Endothelial cell (in vitro differentiated cells): ENCODE results near the gene NUP160. TPM values are rescaled to one million over a fixed set of nuclear protein-coding genes. Genes with fewer than 3 reads are reported as not detected.
A peak's percentile ranks its signal among the peaks of the same experiment; 100 is the strongest.

Experiments used
- DNase-seq: peaks from one replicate; pipeline ENCODE4 v3.0.0; 2021; ENCODE audit warnings: low spot score
- H3K27ac Mint-ChIP-seq: one replicate; pipeline ENCODE4 v1.8.0; 2021; ENCODE audit warnings: mixed read lengths, inconsistent platforms; ENCODE audit not compliant: unreplicated experiment
- H3K27me3 Mint-ChIP-seq: one replicate; pipeline ENCODE4 v1.8.0; 2021; ENCODE audit warnings: mild to moderate bottlenecking, moderate library complexity, mixed read lengths, inconsistent platforms; ENCODE audit not compliant: unreplicated experiment
- H3K36me3 Mint-ChIP-seq: one replicate; pipeline ENCODE4 v1.8.0; 2021; ENCODE audit warnings: mild to moderate bottlenecking, low read depth, mixed read lengths, inconsistent platforms; ENCODE audit not compliant: unreplicated experiment
- H3K4me1 Mint-ChIP-seq: one replicate; pipeline ENCODE4 v1.8.0; 2021; ENCODE audit warnings: mild to moderate bottlenecking, mixed read lengths, inconsistent platforms; ENCODE audit not compliant: unreplicated experiment
- H3K4me3 Mint-ChIP-seq: one replicate; pipeline ENCODE4 v1.8.0; 2021; ENCODE audit warnings: mild to moderate bottlenecking, mixed read lengths, inconsistent platforms; ENCODE audit not compliant: unreplicated experiment
- H3K9me3 Mint-ChIP-seq: one replicate; pipeline ENCODE4 v1.8.0; 2021; ENCODE audit warnings: mixed read lengths, inconsistent platforms; ENCODE audit not compliant: unreplicated experiment
- total RNA-seq: library from RNA; stranded (reverse); fragmentation: NEBNext Ultra II Directional; extraction: Animal tissue kit (Norgen Biotek cat#: 25700); gene quantifications from one replicate; pipeline ENCODE4 v1.2.1, GENCODE V29; 2021; ENCODE audit not compliant: unreplicated experiment
- TF ChIP-seq, protein P1 (sequence below): fragments of 200-600 bp; sonication (generic); IDR thresholded peaks from one replicate; pipeline ENCODE4 v1.5.0; 2021; ENCODE audit warnings: antibody characterized with exemption; ENCODE audit not compliant: unreplicated experiment

NUP160 gene
- total RNA-seq, 1 donor from 2014 or later, result 30.2 TPM

DNA sequence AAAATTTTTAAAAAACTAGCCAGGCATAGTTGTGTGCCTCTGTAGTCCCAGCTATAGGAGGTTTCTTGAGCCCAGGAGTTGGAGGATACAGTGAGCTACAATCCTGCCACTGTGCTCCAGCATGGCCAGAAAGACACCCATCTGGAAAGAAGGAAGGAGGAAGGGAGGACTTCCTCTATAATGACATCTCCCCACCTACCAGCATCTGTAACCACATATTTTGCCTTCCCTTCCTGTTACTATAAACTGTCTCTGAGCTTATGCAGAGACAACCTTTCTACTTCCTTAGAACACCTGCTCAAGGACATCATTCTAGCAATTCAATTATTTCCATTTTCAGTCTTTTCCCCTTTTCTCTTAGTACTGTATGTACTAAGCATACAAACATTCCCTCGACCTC, 2.2 kb upstream of the NUP160 start:
- TF ChIP-seq, protein P1, sequence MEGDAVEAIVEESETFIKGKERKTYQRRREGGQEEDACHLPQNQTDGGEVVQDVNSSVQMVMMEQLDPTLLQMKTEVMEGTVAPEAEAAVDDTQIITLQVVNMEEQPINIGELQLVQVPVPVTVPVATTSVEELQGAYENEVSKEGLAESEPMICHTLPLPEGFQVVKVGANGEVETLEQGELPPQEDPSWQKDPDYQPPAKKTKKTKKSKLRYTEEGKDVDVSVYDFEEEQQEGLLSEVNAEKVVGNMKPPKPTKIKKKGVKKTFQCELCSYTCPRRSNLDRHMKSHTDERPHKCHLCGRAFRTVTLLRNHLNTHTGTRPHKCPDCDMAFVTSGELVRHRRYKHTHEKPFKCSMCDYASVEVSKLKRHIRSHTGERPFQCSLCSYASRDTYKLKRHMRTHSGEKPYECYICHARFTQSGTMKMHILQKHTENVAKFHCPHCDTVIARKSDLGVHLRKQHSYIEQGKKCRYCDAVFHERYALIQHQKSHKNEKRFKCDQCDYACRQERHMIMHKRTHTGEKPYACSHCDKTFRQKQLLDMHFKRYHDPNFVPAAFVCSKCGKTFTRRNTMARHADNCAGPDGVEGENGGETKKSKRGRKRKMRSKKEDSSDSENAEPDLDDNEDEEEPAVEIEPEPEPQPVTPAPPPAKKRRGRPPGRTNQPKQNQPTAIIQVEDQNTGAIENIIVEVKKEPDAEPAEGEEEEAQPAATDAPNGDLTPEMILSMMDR, result no peak
- H3K4me3 Mint-ChIP-seq, result peak overlapping the region; percentile 34
- peaks cover 7% of the 10 kb centered on the region for H3K36me3 Mint-ChIP-seq
- DNase-seq, result no peak
- H3K4me1 Mint-ChIP-seq, result peaks cover 21% of the 10 kb centered on the region
- H3K9me3 Mint-ChIP-seq, result no peaks in the 10 kb centered on the region
- peak overlapping the region; percentile 9 for H3K27ac Mint-ChIP-seq
- peaks cover 4% of the 10 kb centered on the region for H3K27me3 Mint-ChIP-seq

DNA sequence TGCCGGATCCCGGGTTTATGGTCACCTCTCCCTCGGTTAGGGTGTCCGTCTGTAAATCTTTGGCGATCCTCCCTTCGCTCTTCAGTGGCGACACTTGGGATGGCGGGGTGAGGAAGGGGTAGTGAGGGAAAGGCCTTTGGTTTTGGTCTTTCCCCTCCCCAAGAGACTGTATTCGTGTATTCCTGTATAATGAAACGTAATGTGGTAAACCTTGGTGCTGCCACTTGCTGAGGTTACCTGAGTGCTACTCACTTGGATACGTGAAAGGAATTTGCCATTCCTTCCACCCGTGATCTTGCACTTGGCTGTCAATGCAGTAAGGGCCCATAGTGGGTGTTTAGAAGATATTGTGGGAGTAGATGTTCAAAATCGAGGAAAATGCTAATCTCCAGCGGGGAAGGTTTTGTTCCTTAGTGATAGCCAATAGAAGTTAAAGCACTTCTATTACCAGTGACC, 578 bp upstream of the NUP160 start:
- Mint-ChIP-seq H3K4me1 (peaks cover 21% of the 10 kb centered on the region), H3K27ac (peak overlapping the region; percentile 86), H3K9me3 (no peaks in the 10 kb centered on the region), H3K4me3 (peak overlapping the region; percentile 97), H3K27me3 (peaks cover 4% of the 10 kb centered on the region), H3K36me3 (peaks cover 9% of the 10 kb centered on the region)
- DNase-seq, result no peak
- TF ChIP-seq, protein P1, result no peak

DNA sequence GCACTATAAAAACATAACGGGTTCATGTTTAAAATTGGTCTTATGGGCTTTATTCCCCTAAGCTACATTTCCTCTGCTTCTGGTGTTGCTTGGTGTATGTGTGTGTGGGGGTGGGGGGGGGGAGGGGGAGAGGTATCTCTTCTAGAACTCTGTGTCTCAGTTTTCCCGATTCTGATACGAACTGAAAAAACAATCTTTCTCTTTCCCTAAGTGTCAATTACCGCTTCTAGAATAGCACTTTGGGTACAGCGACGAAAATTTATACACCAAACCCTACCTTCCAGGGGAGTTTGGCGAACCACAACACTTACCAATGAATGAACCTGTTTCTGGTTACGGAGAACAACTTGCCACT, 636 bp downstream of the NUP160 start:
- peak overlapping the region; percentile 97 for H3K4me3 Mint-ChIP-seq
- H3K36me3 Mint-ChIP-seq, result peaks cover 9% of the 10 kb centered on the region
- no peaks in the 10 kb centered on the region for H3K9me3 Mint-ChIP-seq
- no peak for DNase-seq
- H3K4me1 Mint-ChIP-seq, result peaks cover 21% of the 10 kb centered on the region
- peaks cover 4% of the 10 kb centered on the region for H3K27me3 Mint-ChIP-seq
- peak overlapping the region; percentile 86 for H3K27ac Mint-ChIP-seq
- TF ChIP-seq, protein P1, result no peak

DNA sequence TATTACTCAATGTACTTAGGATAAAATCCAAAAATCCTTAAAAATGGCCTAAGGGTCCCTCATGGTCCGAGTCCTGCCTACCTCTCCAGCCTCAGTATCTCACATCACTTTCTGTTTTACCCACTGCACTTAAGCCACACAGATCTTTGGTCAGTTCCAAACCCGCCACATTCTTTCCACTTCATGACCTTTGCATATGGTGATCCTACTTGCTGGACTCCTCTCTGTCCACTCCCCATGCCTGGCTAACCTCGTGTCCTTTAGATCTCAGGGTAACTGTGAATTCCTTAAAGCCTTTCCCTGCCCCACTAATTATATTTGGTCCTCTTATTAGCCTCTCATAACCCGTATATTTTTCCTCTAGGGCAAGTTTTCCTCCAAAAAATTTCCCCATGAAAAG, 1.2 kb downstream of the NUP160 start:
- DNase-seq, result no peak
- H3K9me3 Mint-ChIP-seq, result no peaks in the 10 kb centered on the region
- peaks cover 21% of the 10 kb centered on the region for H3K4me1 Mint-ChIP-seq
- peaks cover 9% of the 10 kb centered on the region for H3K36me3 Mint-ChIP-seq
- H3K27me3 Mint-ChIP-seq, result peaks cover 4% of the 10 kb centered on the region
- TF ChIP-seq, protein P1, result no peak
- H3K4me3 Mint-ChIP-seq, result peak overlapping the region; percentile 74
- no peak overlapping the region for H3K27ac Mint-ChIP-seq

DNA sequence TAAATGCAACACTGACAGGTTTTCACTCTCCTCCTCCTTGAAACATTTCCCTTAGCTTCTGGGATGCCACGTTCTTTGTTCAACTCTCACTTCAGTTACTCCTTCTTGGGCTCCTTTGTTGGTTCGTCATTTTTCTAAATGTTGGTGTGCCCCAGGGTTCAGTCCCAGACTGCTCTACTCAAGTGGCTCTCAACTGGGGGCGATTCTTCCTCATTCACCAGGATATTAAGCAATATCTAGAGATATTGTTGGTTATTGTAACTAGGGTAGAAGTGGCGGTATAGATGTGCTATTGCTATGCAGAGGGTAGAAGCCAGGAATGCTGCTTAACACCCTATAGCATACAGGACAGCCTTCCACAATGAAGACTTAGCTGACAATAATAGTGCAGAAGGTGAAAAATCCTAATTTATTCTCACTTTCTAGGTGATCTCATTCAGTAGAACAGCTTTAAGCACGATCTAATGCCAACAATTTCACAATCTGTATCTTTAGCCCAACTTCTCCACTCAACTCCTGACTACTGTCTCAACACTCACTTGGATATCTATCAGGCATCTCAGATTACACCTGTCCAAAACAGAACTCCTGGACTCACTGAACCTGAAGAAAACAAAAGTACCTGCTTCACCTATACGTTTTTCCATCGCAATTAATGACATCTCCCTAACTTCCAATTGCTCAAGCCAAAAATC, 4.6 kb downstream of the NUP160 start:
- Mint-ChIP-seq H3K27me3 (peaks cover 4% of the 10 kb centered on the region), H3K36me3 (peaks cover 9% of the 10 kb centered on the region), H3K4me3 (no peak overlapping the region), H3K4me1 (peaks cover 9% of the 10 kb centered on the region), H3K9me3 (no peaks in the 10 kb centered on the region), H3K27ac (no peak overlapping the region)
- TF ChIP-seq, protein P1, result no peak
- DNase-seq, result no peak
